ENCODE data around the gene C1orf94.

Gene C1orf94

DNA sequence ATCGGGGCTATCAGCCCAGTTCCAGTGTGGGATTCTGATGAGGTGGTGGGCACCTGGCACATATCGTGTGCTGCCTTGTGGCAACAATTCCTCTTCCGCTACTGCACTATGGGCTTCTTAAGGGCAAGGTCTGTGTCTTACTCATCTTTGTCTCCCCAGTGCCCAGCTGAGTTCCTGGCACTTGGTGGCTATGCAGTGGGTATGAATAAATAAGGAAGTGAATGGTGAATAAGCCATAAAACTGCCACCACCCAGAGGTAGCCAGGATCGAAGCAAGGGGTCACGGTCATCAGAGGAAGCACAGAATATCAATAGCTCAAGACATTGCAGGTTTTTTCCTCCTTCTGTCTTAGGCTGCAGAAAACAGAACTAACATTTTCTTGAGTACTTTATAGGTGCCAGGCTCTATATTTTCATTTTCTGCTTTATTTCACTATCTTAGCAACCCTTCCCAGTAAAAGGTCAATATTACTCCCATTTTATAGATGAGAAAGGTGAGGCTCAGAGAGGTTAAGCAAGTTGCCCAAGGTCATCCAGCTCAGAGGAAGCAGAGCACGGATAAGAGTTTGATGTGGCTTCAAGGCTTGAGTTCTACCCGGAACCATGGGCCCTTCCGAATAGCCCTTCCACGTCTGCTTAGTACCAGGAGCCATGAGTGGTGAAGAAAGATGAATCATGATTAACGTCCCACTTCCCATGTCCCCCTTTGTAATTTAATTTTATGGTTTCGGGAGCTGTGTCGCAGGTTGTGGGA is 10.2 kb downstream of the C1orf94 start:
- no peak for DNase-seq (ENCODE audit: low spot score)
- Histone ChIP-seq H3K4ac (ENCODE audit: low read length) (no peak overlapping the region), H2AK5ac (ENCODE audit: low read depth, low read length) (no peak overlapping the region), H2BK12ac (ENCODE audit: low read length) (no peak overlapping the region), H3K9ac (ENCODE audit: low read depth, low read length, poor library complexity) (no peak overlapping the region), H2AFZ (ENCODE audit: low read length) (no peak overlapping the region), H3K18ac (ENCODE audit: low read length) (no peak overlapping the region), H3K14ac (ENCODE audit: low read length) (no peak overlapping the region), H2BK5ac (ENCODE audit: low read length) (no peak overlapping the region), H4K91ac (ENCODE audit: low read depth, low read length, poor library complexity) (no peak overlapping the region), H3K27me3 (ENCODE audit: control insufficient read depth in 3 of 3, insufficient read depth in 3 of 3, low read depth in 1 of 3, low read length in 3 of 3) (peaks cover 0 to 10% (median 2%) of the 10 kb centered on the region in 3 experiments), H3K23ac (ENCODE audit: low read depth, low read length, poor library complexity) (no peak overlapping the region), H3K27ac (replicated peaks; ENCODE audit: low read length) (no peak overlapping the region), H3K36me3 (replicated peaks in 1 of 2; ENCODE audit: control insufficient read depth in 2 of 2, insufficient read depth in 2 of 2, low read length in 2 of 2) (no peaks in the 10 kb centered on the region), H3K9me3 (replicated peaks in 1 of 2; ENCODE audit: control insufficient read depth in 2 of 2, insufficient read depth in 1 of 2, low read depth in 1 of 2, low read length in 2 of 2) (peaks cover 0 to 2% of the 10 kb centered on the region in 2 donors), H2BK15ac (ENCODE audit: low read length) (no peak overlapping the region), H3K4me2 (ENCODE audit: insufficient read depth, low read length, poor library complexity, severe bottlenecking) (no peak overlapping the region), H3K79me1 (ENCODE audit: low read depth, low read length) (no peaks in the 10 kb centered on the region), H2BK120ac (ENCODE audit: low read depth, low read length) (no peak overlapping the region), H3K4me3 (ENCODE audit: low read length in 2 of 2) (no peak overlapping the region), H4K8ac (ENCODE audit: low read depth, low read length) (no peak overlapping the region), H3K4me1 (ENCODE audit: control insufficient read depth in 2 of 2, insufficient read depth in 1 of 2, low read depth in 1 of 2, low read length in 2 of 2) (peaks cover 0 to 6% of the 10 kb centered on the region in 2 donors)
- no CpG with 5 or more reads among the region's 12 CpGs for WGBS, 2 donors (ENCODE audit: extremely low coverage in 2 of 2, insufficient read length in 2 of 2, insufficient replicate concordance in 1 of 2)

DNA sequence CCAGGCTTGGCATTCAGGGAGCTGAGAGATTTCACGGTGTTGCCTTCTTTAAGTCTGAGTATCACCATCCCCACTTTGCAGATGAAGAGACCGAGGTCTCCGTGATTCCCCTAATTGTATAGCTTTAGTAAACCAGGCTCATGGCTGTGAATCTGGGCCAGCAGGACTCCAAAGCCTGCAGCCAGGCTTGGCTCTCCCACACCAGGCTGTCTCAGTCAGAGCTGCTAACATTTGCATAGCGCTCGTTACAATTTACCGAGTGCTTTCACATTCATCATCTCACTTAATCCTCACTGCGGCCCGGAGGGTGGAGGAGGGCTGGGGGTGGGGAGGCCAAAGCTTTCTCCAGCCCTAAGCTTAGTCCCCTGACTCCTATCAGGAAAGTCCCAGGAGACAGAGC is 11.7 kb downstream of the C1orf94 start:
- Histone ChIP-seq H2BK12ac (ENCODE audit: low read length) (no peak overlapping the region), H4K91ac (ENCODE audit: low read depth, low read length, poor library complexity) (no peak overlapping the region), H4K8ac (ENCODE audit: low read depth, low read length) (no peak overlapping the region), H2BK15ac (ENCODE audit: low read length) (no peak overlapping the region), H3K27me3 (ENCODE audit: control insufficient read depth in 3 of 3, insufficient read depth in 3 of 3, low read depth in 1 of 3, low read length in 3 of 3) (peaks cover 0 to 10% (median 2%) of the 10 kb centered on the region in 3 experiments), H2BK120ac (ENCODE audit: low read depth, low read length) (no peak overlapping the region), H3K4me1 (ENCODE audit: control insufficient read depth in 2 of 2, insufficient read depth in 1 of 2, low read depth in 1 of 2, low read length in 2 of 2) (peaks cover 0 to 6% of the 10 kb centered on the region in 2 donors), H2BK5ac (ENCODE audit: low read length) (no peak overlapping the region), H3K27ac (replicated peaks; ENCODE audit: low read length) (no peak overlapping the region), H3K4ac (ENCODE audit: low read length) (no peak overlapping the region), H3K79me1 (ENCODE audit: low read depth, low read length) (no peaks in the 10 kb centered on the region), H2AK5ac (ENCODE audit: low read depth, low read length) (no peak overlapping the region), H3K23ac (ENCODE audit: low read depth, low read length, poor library complexity) (no peak overlapping the region), H3K4me3 (ENCODE audit: low read length in 2 of 2) (no peak overlapping the region), H3K18ac (ENCODE audit: low read length) (no peak overlapping the region), H3K9ac (ENCODE audit: low read depth, low read length, poor library complexity) (no peak overlapping the region), H3K36me3 (replicated peaks in 1 of 2; ENCODE audit: control insufficient read depth in 2 of 2, insufficient read depth in 2 of 2, low read length in 2 of 2) (no peaks in the 10 kb centered on the region), H2AFZ (ENCODE audit: low read length) (no peak overlapping the region), H3K4me2 (ENCODE audit: insufficient read depth, low read length, poor library complexity, severe bottlenecking) (no peak overlapping the region), H3K14ac (ENCODE audit: low read length) (no peak overlapping the region), H3K9me3 (replicated peaks in 1 of 2; ENCODE audit: control insufficient read depth in 2 of 2, insufficient read depth in 1 of 2, low read depth in 1 of 2, low read length in 2 of 2) (peaks cover 0 to 2% of the 10 kb centered on the region in 2 donors)
- WGBS, 2 donors (ENCODE audit: extremely low coverage in 2 of 2, insufficient read length in 2 of 2, insufficient replicate concordance in 1 of 2), result no CpG with 5 or more reads among the region's 8 CpGs
- DNase-seq (ENCODE audit: low spot score), result no peak

DNA sequence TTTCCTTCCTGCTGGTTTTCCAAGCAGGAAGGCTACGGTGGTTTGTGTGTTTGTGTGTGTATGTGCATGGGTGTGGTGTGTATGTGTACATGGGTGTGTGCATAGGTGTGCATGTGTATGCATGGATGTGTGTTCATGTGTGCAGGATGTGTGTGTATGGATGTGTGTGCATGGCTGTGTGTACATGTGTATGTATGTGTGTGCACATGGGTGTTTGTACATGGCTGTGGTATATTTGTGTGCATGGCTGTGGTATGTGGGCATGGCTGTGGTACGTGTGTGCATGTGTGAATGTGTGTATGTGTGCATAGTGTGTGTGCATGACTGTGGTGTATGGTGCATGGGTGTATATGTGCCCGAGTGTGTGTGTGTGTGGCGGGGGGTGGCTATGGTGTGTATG is 12.3 kb downstream of the C1orf94 start:
- H4K91ac ChIP-seq (ENCODE audit: low read depth, low read length, poor library complexity), result peak overlapping the region; percentile 40
- H3K27ac ChIP-seq (replicated peaks; ENCODE audit: low read length), result no peak overlapping the region
- H4K8ac ChIP-seq (ENCODE audit: low read depth, low read length), result no peak overlapping the region
- peak overlapping the region; percentile 29 for H3K18ac ChIP-seq (ENCODE audit: low read length)
- no peak overlapping the region for H2AFZ ChIP-seq (ENCODE audit: low read length)
- H3K36me3 ChIP-seq (replicated peaks in 1 of 2; ENCODE audit: control insufficient read depth in 2 of 2, insufficient read depth in 2 of 2, low read length in 2 of 2), result no peaks in the 10 kb centered on the region
- no peak overlapping the region for H2BK15ac ChIP-seq (ENCODE audit: low read length)
- no peak overlapping the region for H3K23ac ChIP-seq (ENCODE audit: low read depth, low read length, poor library complexity)
- no peaks in the 10 kb centered on the region for H3K79me1 ChIP-seq (ENCODE audit: low read depth, low read length)
- H3K4me3 ChIP-seq (ENCODE audit: low read length in 2 of 2), result peak overlapping the region in 1 of 2 donors; percentile 59
- no CpG with 5 or more reads among the region's 4 CpGs for WGBS, 2 donors (ENCODE audit: extremely low coverage in 2 of 2, insufficient read length in 2 of 2, insufficient replicate concordance in 1 of 2)
- H3K4me1 ChIP-seq (ENCODE audit: control insufficient read depth in 2 of 2, insufficient read depth in 1 of 2, low read depth in 1 of 2, low read length in 2 of 2), result peaks cover 0 to 6% of the 10 kb centered on the region in 2 donors
- no peak overlapping the region for H3K14ac ChIP-seq (ENCODE audit: low read length)
- H3K27me3 ChIP-seq (ENCODE audit: control insufficient read depth in 3 of 3, insufficient read depth in 3 of 3, low read depth in 1 of 3, low read length in 3 of 3), result peaks cover 0 to 10% (median 2%) of the 10 kb centered on the region in 3 experiments
- H2AK5ac ChIP-seq (ENCODE audit: low read depth, low read length), result no peak overlapping the region
- no peak for DNase-seq (ENCODE audit: low spot score)
- H2BK120ac ChIP-seq (ENCODE audit: low read depth, low read length), result no peak overlapping the region
- no peak overlapping the region for H3K4me2 ChIP-seq (ENCODE audit: insufficient read depth, low read length, poor library complexity, severe bottlenecking)
- no peak overlapping the region for H2BK12ac ChIP-seq (ENCODE audit: low read length)
- H3K9ac ChIP-seq (ENCODE audit: low read depth, low read length, poor library complexity), result no peak overlapping the region
- no peak overlapping the region for H3K4ac ChIP-seq (ENCODE audit: low read length)
- no peak overlapping the region for H2BK5ac ChIP-seq (ENCODE audit: low read length)
- peaks cover 0 to 2% of the 10 kb centered on the region in 2 donors for H3K9me3 ChIP-seq (replicated peaks in 1 of 2; ENCODE audit: control insufficient read depth in 2 of 2, insufficient read depth in 1 of 2, low read depth in 1 of 2, low read length in 2 of 2)

DNA sequence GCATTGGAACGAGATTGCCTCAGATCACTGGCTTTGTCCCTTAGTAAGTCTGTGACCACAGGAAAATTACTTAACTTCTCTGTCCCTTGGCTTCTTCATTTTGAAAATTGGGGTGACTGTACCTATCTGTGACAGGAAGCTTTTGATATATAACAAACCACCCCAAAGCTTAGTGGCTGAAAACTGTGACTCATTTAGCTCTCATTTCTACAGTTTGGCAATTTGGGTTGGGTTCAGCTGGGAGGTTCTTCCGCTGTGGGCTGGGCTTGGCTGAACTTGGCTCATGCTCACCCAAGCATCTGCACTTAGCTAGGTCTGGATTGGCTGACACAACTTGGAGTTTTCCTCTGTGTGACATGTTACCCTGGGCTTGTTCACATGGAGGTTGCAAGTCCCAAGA is 14.0 kb downstream of the C1orf94 start:
- no peak overlapping the region for H3K23ac ChIP-seq (ENCODE audit: low read depth, low read length, poor library complexity)
- H3K4me1 ChIP-seq (ENCODE audit: control insufficient read depth in 2 of 2, insufficient read depth in 1 of 2, low read depth in 1 of 2, low read length in 2 of 2), result peaks cover 0 to 6% of the 10 kb centered on the region in 2 donors
- H3K4ac ChIP-seq (ENCODE audit: low read length), result no peak overlapping the region
- no peak overlapping the region for H3K27ac ChIP-seq (replicated peaks; ENCODE audit: low read length)
- no peak overlapping the region for H3K4me3 ChIP-seq (ENCODE audit: low read length in 2 of 2)
- no peak overlapping the region for H2AK5ac ChIP-seq (ENCODE audit: low read depth, low read length)
- no peak overlapping the region for H2BK5ac ChIP-seq (ENCODE audit: low read length)
- no peaks in the 10 kb centered on the region for H3K36me3 ChIP-seq (replicated peaks in 1 of 2; ENCODE audit: control insufficient read depth in 2 of 2, insufficient read depth in 2 of 2, low read length in 2 of 2)
- peaks cover 0 to 2% of the 10 kb centered on the region in 2 donors for H3K9me3 ChIP-seq (replicated peaks in 1 of 2; ENCODE audit: control insufficient read depth in 2 of 2, insufficient read depth in 1 of 2, low read depth in 1 of 2, low read length in 2 of 2)
- peaks cover 0 to 10% (median 2%) of the 10 kb centered on the region in 3 experiments for H3K27me3 ChIP-seq (ENCODE audit: control insufficient read depth in 3 of 3, insufficient read depth in 3 of 3, low read depth in 1 of 3, low read length in 3 of 3)
- WGBS, 2 donors (ENCODE audit: extremely low coverage in 2 of 2, insufficient read length in 2 of 2, insufficient replicate concordance in 1 of 2), result no CpG with 5 or more reads among the region's 2 CpGs
- no peak overlapping the region for H2BK12ac ChIP-seq (ENCODE audit: low read length)
- no peaks in the 10 kb centered on the region for H3K79me1 ChIP-seq (ENCODE audit: low read depth, low read length)
- no peak overlapping the region for H2BK120ac ChIP-seq (ENCODE audit: low read depth, low read length)
- no peak overlapping the region for H3K18ac ChIP-seq (ENCODE audit: low read length)
- H2AFZ ChIP-seq (ENCODE audit: low read length), result no peak overlapping the region
- no peak overlapping the region for H3K14ac ChIP-seq (ENCODE audit: low read length)
- H4K8ac ChIP-seq (ENCODE audit: low read depth, low read length), result no peak overlapping the region
- no peak for DNase-seq (ENCODE audit: low spot score)
- no peak overlapping the region for H2BK15ac ChIP-seq (ENCODE audit: low read length)
- no peak overlapping the region for H3K9ac ChIP-seq (ENCODE audit: low read depth, low read length, poor library complexity)
- no peak overlapping the region for H3K4me2 ChIP-seq (ENCODE audit: insufficient read depth, low read length, poor library complexity, severe bottlenecking)
- no peak overlapping the region for H4K91ac ChIP-seq (ENCODE audit: low read depth, low read length, poor library complexity)
